ENCODE measurements around the gene SNU13. TPM values are rescaled to one million over a fixed set of nuclear protein-coding genes. Genes with fewer than 3 reads are reported as not detected.
A peak's percentile ranks its signal among the peaks of the same experiment; 100 is the strongest.
"Not testable (repeated sequence)": the region's sequence is repeated elsewhere in the genome, so short reads cannot be mapped to it uniquely, and the experiment has no call there.

The SNU13 gene
- total and polyA plus RNA-seq, 3 donors from 2014 or later, result 155 to 302 (median 180) TPM

DNA sequence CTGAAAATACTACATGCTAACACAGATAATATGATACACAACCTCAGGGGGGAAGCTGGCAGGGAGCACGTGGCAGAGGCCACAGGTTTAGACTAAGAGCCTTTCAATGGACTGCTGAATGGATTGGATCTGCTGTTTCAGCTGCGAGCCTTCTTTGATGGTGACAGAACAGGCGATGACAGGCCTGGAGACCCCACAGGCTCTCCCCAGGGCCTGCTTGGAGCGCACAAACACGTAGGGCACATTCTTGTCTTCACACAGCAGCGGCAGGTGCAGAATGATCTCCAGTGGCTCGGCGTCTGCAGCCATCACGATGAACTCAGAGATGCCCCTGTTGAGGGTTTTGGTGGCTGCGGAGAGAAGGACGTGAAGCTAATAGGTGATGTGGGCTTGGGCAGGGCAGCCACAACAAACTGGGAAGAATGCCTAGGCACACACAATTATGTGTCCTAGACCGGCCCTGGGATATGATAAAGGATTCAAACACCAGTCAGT is 13.8 kb downstream of the SNU13 start:
- DNase-seq, result no peak
- no peaks in the 10 kb centered on the region for H3K9me3 ChIP-seq
- no peak overlapping the region for H3K27ac ChIP-seq
- intact Hi-C loops (cut with DNase I; ENCODE audit: low total_unique reads), result no loop called here
- TF ChIP-seq CTCF (IDR thresholded peaks at IDR 0.05), result no peak
- no peak for TF ChIP-seq POLR2A (IDR thresholded peaks at IDR 0.05)
- no peaks in the 10 kb centered on the region for H3K4me1 ChIP-seq
- H3K36me3 ChIP-seq (ENCODE audit: low read depth, missing control alignments), result no peaks in the 10 kb centered on the region
- H3K27me3 ChIP-seq, result no peaks in the 10 kb centered on the region
- 86 to 90% methylated on average over 8 to 12 of the region's 12 CpGs for WGBS, 2 donors
- no peak overlapping the region for H3K4me3 ChIP-seq

GRCh38 chr22:41672780-41673509 is 15.7 kb downstream of the SNU13 start:
- H3K27ac ChIP-seq, result no peak overlapping the region
- H3K36me3 ChIP-seq (ENCODE audit: low read depth, missing control alignments), result no peaks in the 10 kb centered on the region
- no peak overlapping the region for H3K4me3 ChIP-seq
- 76 to 79% methylated on average over 6 of the region's 6 CpGs for WGBS, 2 donors
- TF ChIP-seq CTCF (IDR thresholded peaks at IDR 0.05), result peak in 1 of 3 experiments; percentile 24
- no peak for TF ChIP-seq POLR2A (IDR thresholded peaks at IDR 0.05)
- DNase-seq, result no peak
- no peaks in the 10 kb centered on the region for H3K4me1 ChIP-seq
- H3K27me3 ChIP-seq, result no peaks in the 10 kb centered on the region
- no peaks in the 10 kb centered on the region for H3K9me3 ChIP-seq
- intact Hi-C loops (cut with DNase I; ENCODE audit: low total_unique reads), result no loop called here

GRCh38 chr22:41672096-41672495 is 16.6 kb downstream of the SNU13 start:
- not testable (repeated sequence) for H3K27me3 ChIP-seq

GRCh38 chr22:41668971-41669911 is 19.4 kb downstream of the SNU13 start:
- H3K9me3 ChIP-seq, result no peaks in the 10 kb centered on the region
- H3K4me1 ChIP-seq, result no peaks in the 10 kb centered on the region
- no peak overlapping the region for H3K27ac ChIP-seq
- 88 to 89% methylated on average over 21 of the region's 21 CpGs for WGBS, 2 donors
- no peaks in the 10 kb centered on the region for H3K36me3 ChIP-seq (ENCODE audit: low read depth, missing control alignments)
- TF ChIP-seq POLR2A (IDR thresholded peaks at IDR 0.05) (no peak), CTCF (IDR thresholded peaks at IDR 0.05) (no peak)
- H3K27me3 ChIP-seq, result no peaks in the 10 kb centered on the region
- H3K4me3 ChIP-seq, result no peak overlapping the region
- no peak for DNase-seq
- intact Hi-C loops (cut with DNase I; ENCODE audit: low total_unique reads), result no loop called here

More at GRCh38 chr22:41672096-41672495, 16.6 kb downstream of the SNU13 start:
- H3K27ac ChIP-seq; H3K36me3 ChIP-seq (ENCODE audit: low read depth, missing control alignments); DNase-seq; H3K9me3 ChIP-seq; H3K4me1 ChIP-seq; intact Hi-C loops (cut with DNase I; ENCODE audit: low total_unique reads); H3K4me3 ChIP-seq: not testable (repeated sequence)
- WGBS, 2 donors, result 83 to 92% methylated on average over 10 of the region's 10 CpGs

DNA sequence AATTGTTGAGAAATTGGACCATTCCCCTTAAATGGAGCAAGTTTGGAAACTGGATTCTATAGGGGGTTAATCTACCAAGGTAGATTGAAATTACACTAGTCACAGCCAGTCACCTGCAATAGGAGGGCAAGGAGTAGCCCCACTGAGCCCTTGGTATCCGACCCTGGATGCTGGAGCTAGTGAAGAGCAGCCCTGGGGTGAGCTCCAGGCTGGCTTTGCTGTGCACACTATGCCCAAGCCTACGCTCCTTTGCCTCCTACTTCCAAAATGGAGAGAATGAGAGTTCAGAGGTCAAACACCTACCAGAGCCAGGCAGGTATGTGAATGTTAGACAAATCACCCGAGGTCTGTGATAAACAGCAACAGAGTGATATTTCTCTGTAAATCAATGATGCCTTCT is 23.7 kb downstream of the SNU13 start:
- Histone ChIP-seq H3K36me3 (ENCODE audit: low read depth, missing control alignments) (no peaks in the 10 kb centered on the region), H3K4me1 (no peaks in the 10 kb centered on the region), H3K27ac (no peak overlapping the region), H3K27me3 (no peaks in the 10 kb centered on the region), H3K9me3 (no peaks in the 10 kb centered on the region), H3K4me3 (no peak overlapping the region)
- 76 to 83% methylated on average over 3 of the region's 3 CpGs for WGBS, 2 donors
- DNase-seq, result peak; percentile 13
- TF ChIP-seq CTCF (IDR thresholded peaks at IDR 0.05) (no peak), POLR2A (IDR thresholded peaks at IDR 0.05) (no peak)
- intact Hi-C loops (cut with DNase I; ENCODE audit: low total_unique reads), result no loop called here
